Measurements from ENCODE around the gene LMO1. TPM values are rescaled to one million over a fixed set of nuclear protein-coding genes. Genes with fewer than 3 reads are reported as not detected.

Gene LMO1
- total and polyA plus RNA-seq, 4 donors, result not detected

DNA sequence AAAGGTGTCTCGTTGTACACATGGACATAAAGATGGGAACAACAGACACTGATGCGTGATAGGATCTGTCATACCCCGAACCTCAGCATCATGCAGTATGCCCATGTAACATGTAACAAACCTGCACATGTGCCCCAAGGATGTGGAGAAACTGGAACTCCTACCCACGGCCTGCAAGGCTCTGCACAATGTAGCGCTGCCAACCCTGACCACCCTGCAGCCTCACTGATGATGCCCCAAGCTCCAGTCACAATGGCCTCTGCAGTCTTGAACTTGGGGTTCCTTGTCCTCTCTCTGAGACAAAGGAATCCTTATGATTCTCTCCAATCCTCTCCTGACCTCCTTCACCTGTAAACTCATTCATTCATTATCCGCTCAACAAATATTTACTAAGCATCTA, 14.2 kb downstream of the LMO1 start:
- WGBS, 2 donors, result 66 to 75% methylated on average over 6 of the region's 6 CpGs
- Histone ChIP-seq H3K9me3 (ENCODE audit: control insufficient read depth, low read length) (no peaks in the 10 kb centered on the region), H3K36me3 (ENCODE audit: control insufficient read depth in 1 of 2, insufficient read depth in 2 of 2, low read length in 1 of 2) (no peaks in the 10 kb centered on the region), H3K4me3 (ENCODE audit: low read length in 2 of 2) (no peak overlapping the region), H3K27me3 (ENCODE audit: control insufficient read depth in 1 of 2, insufficient read depth in 2 of 2, low read length in 1 of 2) (no peaks in the 10 kb centered on the region), H3K4me1 (ENCODE audit: control insufficient read depth in 1 of 2, insufficient read depth in 2 of 2, low read length in 2 of 2) (no peaks in the 10 kb centered on the region), H3K27ac (ENCODE audit: low read depth in 1 of 2, low read length in 2 of 2) (no peak overlapping the region)
- ATAC-seq (ENCODE audit: low FRiP score), result no peak
- peak; percentile 3 to 27 for DNase-seq
- intact Hi-C loops (cut with DNase I), result no loop called here

DNA sequence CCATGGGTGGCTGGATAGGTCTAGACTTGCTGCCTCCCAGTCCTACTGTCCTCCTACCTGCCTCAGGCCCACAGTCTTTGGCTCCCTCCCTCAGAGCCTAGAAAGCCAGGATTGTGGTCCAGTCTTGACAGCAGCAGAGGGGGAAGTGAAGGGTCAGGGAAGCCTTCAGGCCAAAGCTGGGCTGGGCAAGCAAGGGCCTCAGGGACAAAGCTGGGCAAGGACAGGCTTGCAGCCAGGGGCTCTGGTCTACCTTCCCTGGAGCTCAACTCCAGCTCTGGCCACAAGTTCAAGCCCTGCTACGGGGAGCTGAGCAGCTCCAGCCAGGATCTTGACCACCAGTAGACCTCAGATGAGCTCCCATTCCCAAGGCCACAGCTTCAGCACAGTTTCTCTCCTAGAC, 14.9 kb downstream of the LMO1 start:
- no peak for ATAC-seq (ENCODE audit: low FRiP score)
- no peaks in the 10 kb centered on the region for H3K4me1 ChIP-seq (ENCODE audit: control insufficient read depth in 1 of 2, insufficient read depth in 2 of 2, low read length in 2 of 2)
- no peak overlapping the region for H3K4me3 ChIP-seq (ENCODE audit: low read length in 2 of 2)
- no peaks in the 10 kb centered on the region for H3K36me3 ChIP-seq (ENCODE audit: control insufficient read depth in 1 of 2, insufficient read depth in 2 of 2, low read length in 1 of 2)
- intact Hi-C loops (cut with DNase I), result no loop called here
- H3K27ac ChIP-seq (ENCODE audit: low read depth in 1 of 2, low read length in 2 of 2), result no peak overlapping the region
- H3K9me3 ChIP-seq (ENCODE audit: control insufficient read depth, low read length), result no peaks in the 10 kb centered on the region
- WGBS, 2 donors, result 91 to 97% methylated on average over 1 of the region's 1 CpG
- H3K27me3 ChIP-seq (ENCODE audit: control insufficient read depth in 1 of 2, insufficient read depth in 2 of 2, low read length in 1 of 2), result no peaks in the 10 kb centered on the region
- DNase-seq, result peak; percentile 18 to 58

DNA sequence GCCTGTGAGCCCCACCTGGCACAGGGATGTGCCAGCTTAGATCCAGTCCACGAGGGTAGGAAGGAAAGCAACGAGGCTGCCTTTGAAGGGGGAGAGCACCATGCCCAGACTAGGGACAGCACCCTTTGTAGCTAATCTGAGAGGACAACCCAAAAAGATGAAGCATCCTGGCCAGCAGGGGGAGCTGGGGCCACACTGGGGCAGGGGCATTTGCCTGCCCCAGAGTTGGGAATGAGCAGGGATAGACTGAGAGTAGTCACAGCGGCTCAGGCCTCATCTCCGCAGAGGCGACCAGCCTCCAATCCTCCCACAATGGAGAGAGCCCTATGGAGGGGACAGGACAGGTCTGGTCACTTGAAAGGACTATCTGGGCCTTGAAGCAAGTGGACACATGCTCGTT, 16.4 kb downstream of the LMO1 start:
- peak; percentile 43 to 70 for DNase-seq
- no peaks in the 10 kb centered on the region for H3K36me3 ChIP-seq (ENCODE audit: control insufficient read depth in 1 of 2, insufficient read depth in 2 of 2, low read length in 1 of 2)
- H3K4me3 ChIP-seq (ENCODE audit: low read length in 2 of 2), result no peak overlapping the region
- H3K27ac ChIP-seq (ENCODE audit: low read depth in 1 of 2, low read length in 2 of 2), result no peak overlapping the region
- 82 to 84% methylated on average over 6 of the region's 6 CpGs for WGBS, 2 donors
- no peaks in the 10 kb centered on the region for H3K27me3 ChIP-seq (ENCODE audit: control insufficient read depth in 1 of 2, insufficient read depth in 2 of 2, low read length in 1 of 2)
- no peaks in the 10 kb centered on the region for H3K9me3 ChIP-seq (ENCODE audit: control insufficient read depth, low read length)
- no peaks in the 10 kb centered on the region for H3K4me1 ChIP-seq (ENCODE audit: control insufficient read depth in 1 of 2, insufficient read depth in 2 of 2, low read length in 2 of 2)
- no peak for ATAC-seq (ENCODE audit: low FRiP score)
- intact Hi-C loops (cut with DNase I), result no loop called here

DNA sequence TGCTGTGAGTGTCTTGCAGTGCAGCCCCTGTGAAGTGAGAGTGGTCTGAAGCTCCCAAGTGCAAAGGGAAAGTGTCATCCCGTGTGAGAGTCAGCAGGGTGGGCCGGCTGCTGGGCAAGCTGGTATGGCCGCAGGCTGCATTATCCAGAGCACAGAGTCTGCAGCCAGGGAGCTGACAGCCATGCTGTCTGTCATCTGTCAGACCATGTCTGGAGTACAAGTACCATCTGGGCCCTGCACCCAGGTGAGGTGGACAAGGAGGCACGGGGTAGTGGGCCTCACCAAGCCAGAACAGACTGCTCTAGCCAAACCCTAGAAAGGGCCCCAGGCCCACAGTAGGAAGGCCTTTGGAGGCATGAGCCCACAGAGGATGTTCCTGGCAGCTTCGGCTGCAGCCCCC, 20.2 kb downstream of the LMO1 start:
- Histone ChIP-seq H3K27ac (ENCODE audit: low read depth in 1 of 2, low read length in 2 of 2) (no peak overlapping the region), H3K4me1 (ENCODE audit: control insufficient read depth in 1 of 2, insufficient read depth in 2 of 2, low read length in 2 of 2) (no peaks in the 10 kb centered on the region), H3K4me3 (ENCODE audit: low read length in 2 of 2) (no peak overlapping the region), H3K27me3 (ENCODE audit: control insufficient read depth in 1 of 2, insufficient read depth in 2 of 2, low read length in 1 of 2) (no peaks in the 10 kb centered on the region), H3K36me3 (ENCODE audit: control insufficient read depth in 1 of 2, insufficient read depth in 2 of 2, low read length in 1 of 2) (no peaks in the 10 kb centered on the region), H3K9me3 (ENCODE audit: control insufficient read depth, low read length) (peaks cover 2% of the 10 kb centered on the region)
- WGBS, 2 donors, result 91 to 93% methylated on average over 5 of the region's 5 CpGs
- no peak for ATAC-seq (ENCODE audit: low FRiP score)
- no peak for DNase-seq
- intact Hi-C loops (cut with DNase I), result no loop called here

- DNase-seq, result no peak
- no peaks in the 10 kb centered on the region for H3K27me3 ChIP-seq (ENCODE audit: control insufficient read depth in 1 of 2, insufficient read depth in 2 of 2, low read length in 1 of 2)
- no peak overlapping the region for H3K4me3 ChIP-seq (ENCODE audit: low read length in 2 of 2)
- no peaks in the 10 kb centered on the region for H3K4me1 ChIP-seq (ENCODE audit: control insufficient read depth in 1 of 2, insufficient read depth in 2 of 2, low read length in 2 of 2)
- no peak for ATAC-seq (ENCODE audit: low FRiP score)
- no peak overlapping the region for H3K27ac ChIP-seq (ENCODE audit: low read depth in 1 of 2, low read length in 2 of 2)
- no peaks in the 10 kb centered on the region for H3K36me3 ChIP-seq (ENCODE audit: control insufficient read depth in 1 of 2, insufficient read depth in 2 of 2, low read length in 1 of 2)
- peaks cover 2% of the 10 kb centered on the region for H3K9me3 ChIP-seq (ENCODE audit: control insufficient read depth, low read length)
- intact Hi-C loops (cut with DNase I), result no loop called here
- 71 to 74% methylated on average over 19 of the region's 19 CpGs for WGBS, 2 donors
These were observed 21.0 kb downstream of the LMO1 start for GRCh38 chr11:8242499-8243280.

GRCh38 chr11:8242118-8242475, 21.6 kb downstream of the LMO1 start:
- WGBS, 2 donors, result 81 to 86% methylated on average over 3 of the region's 3 CpGs
- H3K4me1 ChIP-seq (ENCODE audit: control insufficient read depth in 1 of 2, insufficient read depth in 2 of 2, low read length in 2 of 2), result no peaks in the 10 kb centered on the region
- intact Hi-C loops (cut with DNase I), result no loop called here
- H3K36me3 ChIP-seq (ENCODE audit: control insufficient read depth in 1 of 2, insufficient read depth in 2 of 2, low read length in 1 of 2), result no peaks in the 10 kb centered on the region
- H3K27me3 ChIP-seq (ENCODE audit: control insufficient read depth in 1 of 2, insufficient read depth in 2 of 2, low read length in 1 of 2), result no peaks in the 10 kb centered on the region
- H3K9me3 ChIP-seq (ENCODE audit: control insufficient read depth, low read length), result peaks cover 2% of the 10 kb centered on the region
- ATAC-seq (ENCODE audit: low FRiP score) (no peak), DNase-seq (no peak)
- no peak overlapping the region for H3K4me3 ChIP-seq (ENCODE audit: low read length in 2 of 2)
- H3K27ac ChIP-seq (ENCODE audit: low read depth in 1 of 2, low read length in 2 of 2), result no peak overlapping the region

DNA sequence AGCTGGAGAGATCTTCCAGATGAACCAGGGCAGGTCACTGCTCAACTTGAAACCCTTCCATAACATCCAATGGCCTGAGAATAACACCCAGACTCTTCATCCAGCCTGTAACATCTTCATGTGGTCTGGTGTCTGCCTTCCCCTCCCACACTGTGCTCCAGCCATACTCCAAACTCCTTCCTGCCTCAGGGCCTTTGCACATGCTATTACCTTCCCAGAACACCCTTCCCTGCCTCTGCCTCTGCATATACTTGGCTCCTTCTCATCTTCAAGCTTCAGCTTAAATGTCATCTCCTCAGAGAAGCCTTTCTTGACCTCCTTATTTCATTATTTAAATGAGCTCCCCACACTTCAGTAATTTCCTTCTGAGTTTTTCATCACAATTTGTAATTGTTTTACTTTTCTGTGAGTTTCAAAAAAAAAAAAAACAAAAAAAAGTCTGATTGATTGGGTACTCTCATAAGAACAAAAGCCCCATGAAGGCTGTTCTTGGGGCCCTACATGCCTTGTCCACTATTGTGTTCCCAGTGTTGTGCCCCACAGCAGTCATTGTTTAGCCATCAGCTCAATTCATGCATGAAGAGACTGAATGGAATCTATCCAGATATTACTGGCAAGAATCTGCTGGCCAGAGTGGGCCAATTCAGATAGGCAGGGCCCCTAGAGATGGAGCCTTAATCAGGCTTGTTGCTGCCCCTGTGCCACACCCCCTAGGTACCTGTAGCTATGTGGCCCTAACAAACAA, 22.1 kb downstream of the LMO1 start:
- H3K4me3 ChIP-seq (ENCODE audit: low read length in 2 of 2), result no peak overlapping the region
- DNase-seq (no peak), ATAC-seq (ENCODE audit: low FRiP score) (no peak)
- no peaks in the 10 kb centered on the region for H3K27me3 ChIP-seq (ENCODE audit: control insufficient read depth in 1 of 2, insufficient read depth in 2 of 2, low read length in 1 of 2)
- no peak overlapping the region for H3K27ac ChIP-seq (ENCODE audit: low read depth in 1 of 2, low read length in 2 of 2)
- H3K36me3 ChIP-seq (ENCODE audit: control insufficient read depth in 1 of 2, insufficient read depth in 2 of 2, low read length in 1 of 2), result no peaks in the 10 kb centered on the region
- H3K9me3 ChIP-seq (ENCODE audit: control insufficient read depth, low read length), result peaks cover 2% of the 10 kb centered on the region
- H3K4me1 ChIP-seq (ENCODE audit: control insufficient read depth in 1 of 2, insufficient read depth in 2 of 2, low read length in 2 of 2), result no peaks in the 10 kb centered on the region
- intact Hi-C loops (cut with DNase I), result no loop called here

- DNase-seq (peak in 1 of 2 donors; percentile 36), ATAC-seq (ENCODE audit: low FRiP score) (no peak)
- no peaks in the 10 kb centered on the region for H3K27me3 ChIP-seq (ENCODE audit: control insufficient read depth in 1 of 2, insufficient read depth in 2 of 2, low read length in 1 of 2)
- H3K4me1 ChIP-seq (ENCODE audit: control insufficient read depth in 1 of 2, insufficient read depth in 2 of 2, low read length in 2 of 2), result no peaks in the 10 kb centered on the region
- peaks cover 2% of the 10 kb centered on the region for H3K9me3 ChIP-seq (ENCODE audit: control insufficient read depth, low read length)
- H3K27ac ChIP-seq (ENCODE audit: low read depth in 1 of 2, low read length in 2 of 2), result no peak overlapping the region
- 82 to 85% methylated on average over 6 of the region's 6 CpGs for WGBS, 2 donors
- H3K4me3 ChIP-seq (ENCODE audit: low read length in 2 of 2), result no peak overlapping the region
- H3K36me3 ChIP-seq (ENCODE audit: control insufficient read depth in 1 of 2, insufficient read depth in 2 of 2, low read length in 1 of 2), result no peaks in the 10 kb centered on the region
- intact Hi-C loops (cut with DNase I), result no loop called here
These were observed 24.0 kb downstream of the LMO1 start for GRCh38 chr11:8239536-8240228.
